K562 (cell line): ENCODE measurements around the gene PKD1. TPM values are rescaled to one million over a fixed set of nuclear protein-coding genes. Genes with fewer than 3 reads are reported as not detected.
A peak's percentile ranks its signal among the peaks of the same experiment; 100 is the strongest.

Source experiments
- ATAC-seq: fragments of 200-7000 bp; cut with Tn5 transposase; 3 replicates; pipeline ENCODE4 v1.9.1; 2020; ENCODE audit warnings: moderate library complexity
- BruUV-seq: library from RNA; stranded (reverse); fragments of 400-500 nt; replicated peaks from 2 replicates; lab custom pipeline; 2021; lab: Mats Ljungman, UMichigan
- CTCF ChIA-PET: fragments of 300-600 bp; formaldehyde crosslinking; extraction: SDS; loops from one replicate; lab custom pipeline; 2021; ENCODE audit warnings: low intra/inter-chr PET ratio; lab: Yijun Ruan, JAX
- POLR2A ChIA-PET: fragments of 300-600, 350-650 bp; sonication (Branson Sonifier 250); formaldehyde crosslinking; extraction: SDS; loops from one replicate; lab custom pipeline; 2021; ENCODE audit warnings: antibody characterized with exemption, inconsistent platforms; lab: Yijun Ruan, JAX
- DNase-seq, 4 experiments: peaks; one replicate each; pipeline versions ENCODE4 v3.0.0 to v3.0.0-alpha.2; 2011 to 2018; ENCODE audit warnings: low spot score in 3 of 4, mixed read lengths in 3 of 4; ENCODE audit errors: extremely low read depth in 1 of 4
- FAIRE-seq: peaks from 2 replicates; lab custom pipeline; 2011; peaks lifted over from hg19 to GRCh38; lab: Jason Lieb, UNC
- H2AFZ ChIP-seq: 2 replicates; pipeline ENCODE4 v1.6.0; 2011; ENCODE audit warnings: low read depth, low read length, control low read depth, inconsistent platforms
- H3K27ac ChIP-seq: fragments of 200-600 bp; 3 replicates; pipeline ENCODE4 v1.8.0; 2011; ENCODE audit warnings: low read depth, mild to moderate bottlenecking, control low read depth, inconsistent platforms, low read length, moderate library complexity, mixed read lengths; ENCODE audit errors: extremely low read depth
- H3K27me3 ChIP-seq, 2 experiments: fragments of 300-600 bp in 1 of 2; 2 replicates in 1 of 2; 3 replicates in 1 of 2; pipeline versions ENCODE4 v1.6.0 to v1.8.0; 2011; ENCODE audit warnings: inconsistent platforms in 2 of 2, low read length in 2 of 2, mild to moderate bottlenecking in 1 of 2, mixed read lengths in 1 of 2, moderate library complexity in 1 of 2; ENCODE audit not compliant: control insufficient read depth in 2 of 2, insufficient read depth in 2 of 2
- H3K36me3 ChIP-seq: fragments of 300-600 bp; 3 replicates; pipeline ENCODE4 v1.8.0; 2011; ENCODE audit warnings: mild to moderate bottlenecking, low read length, inconsistent platforms; ENCODE audit not compliant: control insufficient read depth, insufficient read depth
- H3K4me1 ChIP-seq, 2 experiments: fragments of 200-600 bp in 1 of 2; replicated peaks in 1 of 2; 2 replicates in 1 of 2; 3 replicates in 1 of 2; pipeline versions ENCODE4 v1.5.1 to v1.8.0; 2011; ENCODE audit warnings: inconsistent platforms in 2 of 2, low read length in 2 of 2, mild to moderate bottlenecking in 1 of 2, mixed read lengths in 1 of 2, moderate library complexity in 1 of 2; ENCODE audit not compliant: control insufficient read depth in 2 of 2, insufficient read depth in 2 of 2
- H3K4me2 ChIP-seq: 2 replicates; pipeline ENCODE4 v1.6.1; 2011; ENCODE audit warnings: low read length, control low read depth, inconsistent platforms, mixed read lengths; ENCODE audit not compliant: insufficient read depth
- H3K4me3 ChIP-seq: fragments of 200-600 bp; sonication (generic), shearing (Covaris generic); 2 replicates; pipeline ENCODE4 v1.5.1; 2016; ENCODE audit warnings: control low read depth, inconsistent platforms
- H3K79me2 ChIP-seq: fragments of 200-600 bp; 3 replicates; pipeline ENCODE4 v1.8.0; 2011; ENCODE audit warnings: low read length, inconsistent platforms; ENCODE audit not compliant: control insufficient read depth, insufficient read depth
- H3K9ac ChIP-seq, 2 experiments: 2 replicates each; pipeline versions ENCODE4 v1.6.0 to v1.6.1; 2011; ENCODE audit warnings: low read depth in 2 of 2, low read length in 2 of 2, control low read depth in 1 of 2, inconsistent platforms in 1 of 2, mild to moderate bottlenecking in 1 of 2, mixed read lengths in 1 of 2; ENCODE audit not compliant: insufficient read depth in 1 of 2
- H3K9me1 ChIP-seq: one replicate; pipeline ENCODE4 v1.6.0; 2011; ENCODE audit warnings: inconsistent platforms, mild to moderate bottlenecking, low read length, moderate library complexity; ENCODE audit not compliant: control insufficient read depth, insufficient read depth
- H3K9me3 ChIP-seq: replicated peaks from 2 replicates; pipeline ENCODE4 v1.5.1; 2011; ENCODE audit warnings: low read depth, low read length, inconsistent platforms; ENCODE audit not compliant: control insufficient read depth, insufficient read depth
- H4K20me1 ChIP-seq: replicated peaks from 2 replicates; pipeline ENCODE4 v1.6.1; 2011; ENCODE audit warnings: low read length, inconsistent platforms, mixed read lengths; ENCODE audit not compliant: control insufficient read depth, insufficient read depth
- CREM ChIP-seq: IDR thresholded peaks from 2 replicates; pipeline ENCODE4 v1.6.1; 2014; ENCODE audit warnings: antibody characterized with exemption, low read depth
- DPF2 ChIP-seq: fragments of 450-650 bp; IDR thresholded peaks from 2 replicates; pipeline ENCODE4 v1.6.1; 2016
- HIVEP1 ChIP-seq: fragments of 250-450 bp; sonication (Bioruptor Pico); IDR thresholded peaks from 2 replicates; pipeline ENCODE4 v1.4.0; 2020; ENCODE audit warnings: mild to moderate bottlenecking
- LEF1 ChIP-seq: fragments of 450-650 bp; IDR thresholded peaks from 2 replicates; pipeline ENCODE4 v1.6.1; 2016; ENCODE audit warnings: mild to moderate bottlenecking
- RNF2 ChIP-seq: sonication (generic); IDR thresholded peaks from 2 replicates; pipeline ENCODE4 v1.6.1; 2016
- WGBS: fragments of 100-300 bp; shearing (Covaris generic); methylation state at CpG from one replicate; pipeline ENCODE4 v1.1.6; 2016; ENCODE audit warnings: low coverage, mixed read lengths; ENCODE audit not compliant: insufficient coverage; ENCODE audit errors: missing lambda C conversion rate; 5-methylcytosine and 5-hydroxymethylcytosine counted together
- in situ Hi-C: fragments of 300-500 bp; cut with MboI; formaldehyde crosslinking; loops from 4 replicates; pipeline ENCODE4 v1.15.0; 2018; ENCODE audit warnings: inconsistent platforms, mixed read lengths
- intact Hi-C: fragments of 100-400 bp; cut with micrococcal nuclease; formaldehyde crosslinking; loops from 2 replicates; pipeline ENCODE4 v1.14.2; 2022
- polyA plus RNA-seq, 8 experiments: library from polyadenylated mRNA; depleted of rRNA in 4 of 8; stranded (reverse) in 5 of 8; unstranded in 3 of 8; fragments of >200 nt; fragmentation: Nextera tagmentation in 2 of 8; fragmentation: Illumina TruSeq in 1 of 8; extraction: Ambion mirVana in 2 of 8; extraction: Trizol in 1 of 8; gene quantifications; 2 replicates each; pipeline versions ENCODE4 v1.2.1 to v1.2.3, GENCODE V29; 2011 to 2014; ENCODE audit warnings: inconsistent platforms in 1 of 8, missing spikeins in 1 of 8
- total RNA-seq, 7 experiments: library from RNA; depleted of rRNA in 6 of 7; stranded (reverse); fragments of >200 nt in 6 of 7; fragmentation: Illumina TruSeq in 2 of 7; extraction: Trizol in 2 of 7; gene quantifications; 2 replicates each; pipeline versions ENCODE4 v1.2.1 to v1.2.3, GENCODE V29; 2011 to 2021; ENCODE audit warnings: low replicate concordance in 1 of 7
- TF ChIP-seq, protein P1 (sequence below), 2 experiments: fragments of 450-650 bp in 1 of 2; sonication (generic) in 1 of 2; formaldehyde crosslinking; conservative IDR thresholded peaks; 2 replicates each; pipeline versions ENCODE4 v1.4.0 to v1.8.1; 2020 to 2022; ENCODE audit warnings: mild to moderate bottlenecking in 1 of 2, missing genetic modification reagents in 1 of 2

Gene PKD1
- total and polyA plus RNA-seq, 9 of the 15 experiments (the other 6 are each of a cell fraction or from before 2014, with no cell fraction given), result 0.23 to 93.5 (median 12.6) TPM

GRCh38 chr16:2045965-2046892 lies 89.5 kb downstream of the PKD1 start:
- intact Hi-C loops (no loop called here), in situ Hi-C loops (no loop called here)
- peak overlapping the region in 1 of 2 experiments; percentile 89; a peak in 2 of 4 replicates for H3K9ac ChIP-seq
- no peaks in the 10 kb centered on the region for H4K20me1 ChIP-seq
- no peaks in the 10 kb centered on the region for H3K9me1 ChIP-seq
- peaks cover 11 to 66% of the 10 kb centered on the region in 2 experiments; a peak in 4 of 5 replicates for H3K4me1 ChIP-seq
- H3K36me3 ChIP-seq, result peaks cover 33% of the 10 kb centered on the region; the same call in 1 of the 3 replicates
- H3K79me2 ChIP-seq, result peaks cover 20% of the 10 kb centered on the region
- no peak for FAIRE-seq
- H2AFZ ChIP-seq, result no peak overlapping the region
- peak overlapping the region; percentile 91; the same call in 1 of the 2 replicates for H3K4me2 ChIP-seq
- H3K27me3 ChIP-seq, result no peaks in the 10 kb centered on the region
- POLR2A ChIA-PET, result interaction anchor here (1.1 to 3.2 kb wide), 3 partner anchors 9 to 108 kb away, joined by 6 to 24 read pairs (median 7); partner anchors contain the start of genes RPS2 and TRAF7
- no peak for TF ChIP-seq LEF1
- TF ChIP-seq, protein P1, sequence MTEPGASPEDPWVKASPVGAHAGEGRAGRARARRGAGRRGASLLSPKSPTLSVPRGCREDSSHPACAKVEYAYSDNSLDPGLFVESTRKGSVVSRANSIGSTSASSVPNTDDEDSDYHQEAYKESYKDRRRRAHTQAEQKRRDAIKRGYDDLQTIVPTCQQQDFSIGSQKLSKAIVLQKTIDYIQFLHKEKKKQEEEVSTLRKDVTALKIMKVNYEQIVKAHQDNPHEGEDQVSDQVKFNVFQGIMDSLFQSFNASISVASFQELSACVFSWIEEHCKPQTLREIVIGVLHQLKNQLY (CRISPR knock-in tag; conservative IDR thresholded peaks at IDR 0.05), result no peak
- TF ChIP-seq DPF2, result no peak
- no peak for TF ChIP-seq CREM
- TF ChIP-seq RNF2, result no peak
- no peak for TF ChIP-seq HIVEP1 (CRISPR knock-in tag)
- TF ChIP-seq, all 486 proteins: peak for 0
- CTCF ChIA-PET, result no interaction called here
- H3K9me3 ChIP-seq, result no peaks in the 10 kb centered on the region
- no peak overlapping the region for H3K27ac ChIP-seq
- BruUV-seq, result no TSS peak
- DNase-seq (no peak), ATAC-seq (no peak)
- no peak overlapping the region for H3K4me3 ChIP-seq
- 81% methylated on average over 21 of the region's 21 CpGs for WGBS
